Activated CD8-positive, alpha-beta memory T cell treated with anti-CD3 and anti-CD28 coated beads, Interleukin-2, amount 10 ng/mL, durations not matched to agents 7 days and 5 days (primary cell): ENCODE results near the gene NDUFA5. TPM values are rescaled to one million over a fixed set of nuclear protein-coding genes. Genes with fewer than 3 reads are reported as not detected.

Source experiments
- ATAC-seq: fragments of 150-1000 bp; cut with Tn5 transposase; one replicate; pipeline ENCODE4 v1.10.0; 2021; ENCODE audit warnings: moderate library complexity
- CTCF ChIA-PET: fragments of 350-600 bp; sonication (Branson Sonifier 250); formaldehyde crosslinking; loops from one replicate; lab custom pipeline; 2021; ENCODE audit warnings: antibody characterized with exemption; lab: Charles Lee
- DNase-seq: peaks from one replicate; pipeline ENCODE4 v3.0.0-alpha.2; 2020
- H3K27ac Mint-ChIP-seq: one replicate; pipeline ENCODE4 v1.8.0; 2021; ENCODE audit warnings: mild to moderate bottlenecking, mixed read lengths
- H3K27me3 Mint-ChIP-seq: one replicate; pipeline ENCODE4 v1.8.0; 2021; ENCODE audit warnings: mixed read lengths
- H3K36me3 Mint-ChIP-seq: one replicate; pipeline ENCODE4 v1.8.0; 2021; ENCODE audit warnings: mild to moderate bottlenecking, mixed read lengths
- H3K4me1 Mint-ChIP-seq: one replicate; pipeline ENCODE4 v1.8.0; 2021; ENCODE audit warnings: mixed read lengths
- H3K4me3 Mint-ChIP-seq: one replicate; pipeline ENCODE4 v1.8.0; 2021; ENCODE audit warnings: mild to moderate bottlenecking, moderate library complexity, mixed read lengths
- H3K9me3 Mint-ChIP-seq: one replicate; pipeline ENCODE4 v1.8.0; 2022; ENCODE audit warnings: low read depth, mixed read lengths
- total RNA-seq, 2 experiments: library from RNA; stranded (reverse); gene quantifications; one replicate each; pipeline ENCODE4 v1.2.3, GENCODE V29; 2021

The NDUFA5 gene
- 10 to 100 TPM; 39.7 to 49.7 TPM for total RNA-seq

GRCh38 chr7:123557398-123558288 lies at the start of gene NDUFA5:
Gene NDUFA5, minus strand, starts transcription at chr7:123557818. Its CDS starts 23 bp downstream, at chr7:123557795.
- H3K4me3 Mint-ChIP-seq: no peak within 1 kb of the TSS
- peaks cover 9% of the 10 kb centered on the region for H3K36me3 Mint-ChIP-seq
- CTCF ChIA-PET: interaction anchor here (0.7 to 1.4 kb wide), 5 partner anchors 17 to 65 kb away, joined by 3 to 6 read pairs (median 3); no protein-coding TSS in a partner anchor
- DNase-seq (peak; percentile 98), ATAC-seq (peak; percentile 98)
- no peaks in the 10 kb centered on the region for H3K9me3 Mint-ChIP-seq
- H3K4me1 Mint-ChIP-seq: no peaks in the 10 kb centered on the region
- H3K27ac Mint-ChIP-seq: no peak within 1 kb of the TSS
- peaks cover 3% of the 10 kb centered on the region for H3K27me3 Mint-ChIP-seq

DNA sequence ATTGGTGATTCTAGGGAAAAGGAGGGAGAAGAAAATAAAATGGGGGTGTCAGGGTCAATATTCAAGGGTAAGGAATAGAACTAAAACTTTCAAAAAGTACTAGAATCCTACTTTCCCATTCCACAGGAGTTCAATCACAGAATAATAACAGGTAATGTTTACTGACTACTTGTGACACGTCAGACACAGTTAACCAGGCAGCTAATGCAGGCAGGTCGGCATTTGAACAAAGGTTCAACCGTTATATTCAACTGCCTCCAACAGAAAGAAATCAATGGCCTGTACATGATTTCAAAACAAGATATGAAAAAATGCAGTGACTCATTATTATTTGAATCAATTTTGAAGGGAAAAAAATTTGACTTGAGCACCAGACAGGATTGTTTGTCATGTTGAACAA lies 47.1 kb upstream of the NDUFA5 start:
- H3K27me3 Mint-ChIP-seq: peaks cover 13% of the 10 kb centered on the region
- no peak overlapping the region for H3K27ac Mint-ChIP-seq
- H3K4me1 Mint-ChIP-seq: no peaks in the 10 kb centered on the region
- ATAC-seq (no peak), DNase-seq (no peak)
- H3K4me3 Mint-ChIP-seq: no peak overlapping the region
- H3K9me3 Mint-ChIP-seq: no peaks in the 10 kb centered on the region
- H3K36me3 Mint-ChIP-seq: no peaks in the 10 kb centered on the region
- CTCF ChIA-PET: no interaction called here

DNA sequence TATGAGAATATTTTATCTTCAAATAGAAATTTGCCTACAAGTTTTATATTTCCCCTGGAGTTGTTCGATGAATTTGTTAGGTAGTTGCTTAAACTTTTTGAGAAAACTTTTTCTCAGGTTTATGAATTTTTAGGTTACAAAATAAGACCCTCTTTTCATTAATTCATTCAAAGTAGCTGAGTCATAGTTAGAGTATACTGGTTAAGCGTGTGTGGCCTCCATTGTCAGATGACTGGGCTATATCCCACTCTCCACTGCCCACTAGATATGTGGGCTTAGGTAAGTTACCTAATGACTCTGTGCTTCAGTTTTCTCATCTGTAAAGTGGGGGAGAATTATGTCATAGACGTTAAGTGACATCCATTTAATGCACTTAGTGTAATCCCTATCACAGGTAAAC lies 45.0 kb upstream of the NDUFA5 start:
- H3K36me3 Mint-ChIP-seq: no peaks in the 10 kb centered on the region
- DNase-seq (no peak), ATAC-seq (no peak)
- CTCF ChIA-PET: no interaction called here
- no peak overlapping the region for H3K4me3 Mint-ChIP-seq
- no peaks in the 10 kb centered on the region for H3K4me1 Mint-ChIP-seq
- H3K9me3 Mint-ChIP-seq: no peaks in the 10 kb centered on the region
- H3K27me3 Mint-ChIP-seq: peaks cover 8% of the 10 kb centered on the region
- no peak overlapping the region for H3K27ac Mint-ChIP-seq

- CTCF ChIA-PET: no interaction called here
- Mint-ChIP-seq H3K36me3 (no peaks in the 10 kb centered on the region), H3K9me3 (no peaks in the 10 kb centered on the region), H3K4me3 (no peak within 1 kb of the TSS), H3K27ac (no peak within 1 kb of the TSS), H3K27me3 (peaks cover 8% of the 10 kb centered on the region), H3K4me1 (no peaks in the 10 kb centered on the region)
- no peak for DNase-seq
- no peak for ATAC-seq
Observed at GRCh38 chr7:123601530-123601929, 43.9 kb upstream of the NDUFA5 start, which contains the start of gene ASB15. Gene ASB15, plus strand, starts transcription at chr7:123601821. Its CDS starts 12,682 bp downstream, at chr7:123614503.

DNA sequence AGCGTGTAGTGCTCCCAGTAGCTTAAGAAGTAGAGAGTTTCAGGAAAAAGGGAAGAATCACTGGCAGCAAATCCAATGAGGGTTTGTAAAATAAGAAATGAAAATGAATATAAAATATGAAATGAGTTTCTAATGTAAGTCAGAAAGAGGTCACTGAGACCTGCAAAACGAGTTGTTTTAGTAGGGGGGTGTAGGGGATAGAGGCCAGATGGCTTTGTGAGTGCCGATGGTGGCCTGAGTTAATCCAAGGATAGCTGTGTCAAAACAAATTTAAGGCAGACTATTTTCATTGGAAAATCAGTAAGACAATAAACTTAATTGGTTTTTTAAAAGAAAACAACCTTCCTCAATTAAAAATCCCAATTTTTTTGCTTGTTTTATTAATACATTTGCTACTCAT lies 43.3 kb upstream of the NDUFA5 start:
- DNase-seq (no peak), ATAC-seq (no peak)
- Mint-ChIP-seq H3K9me3 (no peaks in the 10 kb centered on the region), H3K36me3 (no peaks in the 10 kb centered on the region), H3K4me3 (no peak overlapping the region), H3K27me3 (peaks cover 8% of the 10 kb centered on the region), H3K27ac (no peak overlapping the region), H3K4me1 (no peaks in the 10 kb centered on the region)
- CTCF ChIA-PET: no interaction called here

- Mint-ChIP-seq H3K27me3 (peaks cover 8% of the 10 kb centered on the region), H3K4me1 (no peaks in the 10 kb centered on the region), H3K4me3 (no peak overlapping the region), H3K36me3 (no peaks in the 10 kb centered on the region), H3K27ac (no peak overlapping the region), H3K9me3 (no peaks in the 10 kb centered on the region)
- no peak for ATAC-seq
- no peak for DNase-seq
- CTCF ChIA-PET: no interaction called here
Observed at GRCh38 chr7:123599766-123600165, 42.1 kb upstream of the NDUFA5 start.

DNA sequence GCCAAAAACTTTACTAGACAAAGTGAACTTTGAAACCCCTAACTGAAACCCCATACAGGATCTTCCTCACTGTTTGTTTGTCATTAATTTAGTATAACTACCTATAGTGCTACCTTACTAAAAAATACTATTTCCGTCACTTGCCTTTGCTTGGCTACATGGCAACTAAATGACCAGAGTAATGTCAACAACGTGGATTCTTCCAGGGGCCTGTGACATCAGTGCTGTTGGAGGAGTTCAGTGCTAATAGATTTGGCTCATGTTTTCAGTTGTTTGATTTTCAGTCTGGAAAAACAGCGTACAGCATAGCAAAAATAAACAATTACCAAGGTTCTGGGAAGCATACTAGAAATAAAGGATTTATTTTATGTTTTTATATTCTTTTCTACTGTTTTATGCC lies 41.0 kb upstream of the NDUFA5 start:
- no peak for ATAC-seq
- DNase-seq: no peak
- Mint-ChIP-seq H3K9me3 (no peaks in the 10 kb centered on the region), H3K36me3 (no peaks in the 10 kb centered on the region), H3K4me3 (no peak overlapping the region), H3K27ac (no peak overlapping the region), H3K27me3 (peaks cover 9% of the 10 kb centered on the region), H3K4me1 (no peaks in the 10 kb centered on the region)
- CTCF ChIA-PET: no interaction called here

GRCh38 chr7:123594813-123595241 lies 37.2 kb upstream of the NDUFA5 start:
- H3K27me3 Mint-ChIP-seq: peaks cover 35% of the 10 kb centered on the region
- H3K4me3 Mint-ChIP-seq: no peak overlapping the region
- no peak overlapping the region for H3K27ac Mint-ChIP-seq
- CTCF ChIA-PET: interaction anchor here (1.0 kb wide), 1 partner anchor 270 kb away, joined by 3 read pairs; no protein-coding TSS in a partner anchor
- H3K36me3 Mint-ChIP-seq: no peaks in the 10 kb centered on the region
- H3K4me1 Mint-ChIP-seq: no peaks in the 10 kb centered on the region
- ATAC-seq (no peak), DNase-seq (no peak)
- H3K9me3 Mint-ChIP-seq: no peaks in the 10 kb centered on the region

DNA sequence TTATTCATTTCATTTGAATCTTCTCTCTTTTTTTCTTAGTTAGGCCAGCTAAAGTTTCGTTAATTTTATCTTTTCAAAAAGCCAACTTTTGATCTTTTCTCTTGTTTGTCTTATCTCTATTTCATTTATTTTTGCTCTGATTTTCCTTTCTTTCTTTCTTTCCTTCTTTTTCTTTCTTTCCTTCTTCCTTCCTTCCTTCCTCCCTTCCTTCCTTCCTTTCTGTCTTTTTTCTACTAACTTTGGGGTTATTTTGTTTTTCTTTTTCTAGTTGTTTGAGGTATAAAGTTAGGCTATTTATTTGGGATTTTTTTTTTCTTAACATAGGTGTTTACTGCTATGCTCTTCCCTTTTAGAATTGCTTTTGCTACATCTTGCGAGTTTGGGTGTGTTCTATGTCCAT lies 30.8 kb upstream of the NDUFA5 start:
- CTCF ChIA-PET: no interaction called here
- no peak overlapping the region for H3K27ac Mint-ChIP-seq
- DNase-seq (no peak), ATAC-seq (no peak)
- H3K4me3 Mint-ChIP-seq: no peak overlapping the region
- H3K9me3 Mint-ChIP-seq: no peaks in the 10 kb centered on the region
- no peaks in the 10 kb centered on the region for H3K36me3 Mint-ChIP-seq
- H3K4me1 Mint-ChIP-seq: no peaks in the 10 kb centered on the region
- H3K27me3 Mint-ChIP-seq: peaks cover 53% of the 10 kb centered on the region

DNA sequence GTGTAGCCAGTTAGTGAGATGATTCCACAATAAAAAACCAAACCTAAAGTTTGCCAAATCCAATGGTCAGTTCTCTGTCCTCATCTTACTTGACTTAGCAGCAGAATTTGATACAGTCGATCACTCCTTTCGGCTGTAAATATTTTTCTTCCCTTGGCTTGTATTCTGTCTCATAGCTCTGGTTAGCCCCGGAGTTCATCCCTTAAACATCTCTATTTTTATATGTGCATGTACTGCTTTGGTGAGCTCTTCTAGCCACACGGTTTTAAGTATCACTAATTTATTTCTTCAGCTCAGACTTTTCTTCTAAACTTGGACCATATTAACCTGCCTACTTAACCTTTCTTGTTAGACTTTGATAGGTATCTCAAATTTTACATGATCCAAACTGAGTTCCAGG lies 26.2 kb upstream of the NDUFA5 start:
- no peaks in the 10 kb centered on the region for H3K36me3 Mint-ChIP-seq
- DNase-seq (no peak), ATAC-seq (no peak)
- no peak overlapping the region for H3K4me3 Mint-ChIP-seq
- CTCF ChIA-PET: no interaction called here
- H3K27ac Mint-ChIP-seq: no peak overlapping the region
- no peaks in the 10 kb centered on the region for H3K4me1 Mint-ChIP-seq
- H3K27me3 Mint-ChIP-seq: peaks cover 30% of the 10 kb centered on the region
- H3K9me3 Mint-ChIP-seq: no peaks in the 10 kb centered on the region

DNA sequence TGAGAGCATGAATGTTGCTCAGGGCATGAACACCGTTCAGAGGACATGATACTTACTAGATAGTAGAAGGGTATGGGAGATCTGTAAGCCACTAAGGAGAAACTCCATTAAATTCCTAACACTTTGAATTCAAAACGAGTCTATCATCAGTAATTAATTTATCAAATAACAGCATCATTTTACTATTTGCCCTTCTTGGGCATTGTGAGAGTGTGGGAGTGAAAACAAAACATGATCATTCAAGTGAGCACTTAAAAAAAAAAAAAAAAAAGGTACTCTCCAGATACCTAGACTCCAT lies 23.5 kb upstream of the NDUFA5 start:
- CTCF ChIA-PET: no interaction called here
- H3K36me3 Mint-ChIP-seq: no peaks in the 10 kb centered on the region
- DNase-seq: no peak

GRCh38 chr7:123580406-123581161 lies 23.0 kb upstream of the NDUFA5 start:
- no peak overlapping the region for H3K27ac Mint-ChIP-seq
- DNase-seq (no peak), ATAC-seq (peak; percentile 60)
- H3K27me3 Mint-ChIP-seq: peaks cover 16% of the 10 kb centered on the region
- no peaks in the 10 kb centered on the region for H3K4me1 Mint-ChIP-seq
- CTCF ChIA-PET: no interaction called here
- no peaks in the 10 kb centered on the region for H3K9me3 Mint-ChIP-seq
- no peak overlapping the region for H3K4me3 Mint-ChIP-seq
- no peaks in the 10 kb centered on the region for H3K36me3 Mint-ChIP-seq

More for the DNA sequence above, 23.5 kb upstream of the NDUFA5 start:
- Mint-ChIP-seq H3K27ac (no peak overlapping the region), H3K27me3 (peaks cover 16% of the 10 kb centered on the region), H3K4me3 (no peak overlapping the region), H3K9me3 (no peaks in the 10 kb centered on the region), H3K4me1 (no peaks in the 10 kb centered on the region)
- no peak for ATAC-seq

GRCh38 chr7:123579416-123579815 lies 21.8 kb upstream of the NDUFA5 start:
- H3K9me3 Mint-ChIP-seq: no peaks in the 10 kb centered on the region
- CTCF ChIA-PET: no interaction called here

More at GRCh38 chr7:123579416-123579815, 21.8 kb upstream of the NDUFA5 start:
- Mint-ChIP-seq H3K27ac (no peak overlapping the region), H3K27me3 (peaks cover 20% of the 10 kb centered on the region), H3K36me3 (no peaks in the 10 kb centered on the region), H3K4me3 (no peak overlapping the region), H3K4me1 (no peaks in the 10 kb centered on the region)
- no peak for ATAC-seq
- no peak for DNase-seq
